WTC11 (cell line): ENCODE data around the gene KNOP1. TPM values are rescaled to one million over a fixed set of nuclear protein-coding genes. Genes with fewer than 3 reads are reported as not detected.

Experiments
- ATAC-seq: fragments of 200-7000 bp; cut with Tn5 transposase; 2 replicates; pipeline ENCODE4 v1.10.0; 2021; ENCODE audit warnings: mild to moderate bottlenecking, moderate library complexity
- CTCF ChIA-PET: fragments of 300-600 bp; sonication (Branson Sonifier 250); formaldehyde crosslinking; loops from one replicate; lab custom pipeline; 2021; ENCODE audit warnings: antibody characterized with exemption; lab: Charles Lee
- POLR2A ChIA-PET: fragments of 350-600 bp; sonication (Branson Sonifier 250); formaldehyde crosslinking; loops from one replicate; lab custom pipeline; 2021; ENCODE audit warnings: antibody characterized with exemption; lab: Charles Lee
- DNase-seq: peaks from one replicate; pipeline ENCODE4 v3.0.0; 2021; ENCODE audit warnings: low spot score
- H3K27ac Mint-ChIP-seq: 2 replicates; pipeline ENCODE4 v1.8.0; 2021; ENCODE audit warnings: mixed read lengths
- H3K27me3 Mint-ChIP-seq: 2 replicates; pipeline ENCODE4 v1.8.0; 2021; ENCODE audit warnings: low read depth, mild to moderate bottlenecking, moderate library complexity, mixed read lengths
- H3K36me3 Mint-ChIP-seq: 2 replicates; pipeline ENCODE4 v1.8.0; 2021; ENCODE audit warnings: mixed read lengths
- H3K4me1 Mint-ChIP-seq: 2 replicates; pipeline ENCODE4 v1.8.0; 2022; ENCODE audit warnings: mixed read lengths
- H3K4me3 Mint-ChIP-seq: 2 replicates; pipeline ENCODE4 v1.8.0; 2021; ENCODE audit warnings: mild to moderate bottlenecking, moderate library complexity, mixed read lengths
- H3K9me3 Mint-ChIP-seq: 2 replicates; pipeline ENCODE4 v1.8.0; 2021; ENCODE audit warnings: mixed read lengths
- AFF4 ChIP-seq: sonication (generic); formaldehyde crosslinking; IDR thresholded peaks from 2 replicates; pipeline ENCODE4 v1.8.1; 2023; ENCODE audit warnings: mild to moderate bottlenecking, missing genetic modification reagents, borderline replicate concordance
- ARID4B ChIP-seq: sonication (generic); formaldehyde crosslinking; IDR thresholded peaks from 2 replicates; pipeline ENCODE4 v1.8.0; 2023; ENCODE audit warnings: missing genetic modification reagents, mild to moderate bottlenecking, borderline replicate concordance
- ESRRA ChIP-seq: sonication (generic); formaldehyde crosslinking; IDR thresholded peaks from 2 replicates; pipeline ENCODE4 v1.8.1; 2022; ENCODE audit warnings: mild to moderate bottlenecking, missing genetic modification reagents, borderline replicate concordance
- ETV6 ChIP-seq: sonication (generic); formaldehyde crosslinking; IDR thresholded peaks from 2 replicates; pipeline ENCODE4 v1.8.1; 2022; ENCODE audit warnings: mild to moderate bottlenecking, missing genetic modification reagents
- GTF2I ChIP-seq: fragments of 250-450 bp; sonication (Bioruptor Pico); conservative IDR thresholded peaks from 2 replicates; pipeline ENCODE4 v1.4.0; 2021; ENCODE audit warnings: mild to moderate bottlenecking
- HMGXB4 ChIP-seq: sonication (generic); formaldehyde crosslinking; IDR thresholded peaks from 2 replicates; pipeline ENCODE4 v1.8.1; 2023; ENCODE audit warnings: mild to moderate bottlenecking, moderate library complexity, missing genetic modification reagents
- MYBL2 ChIP-seq: sonication (generic); formaldehyde crosslinking; IDR thresholded peaks from 2 replicates; pipeline ENCODE4 v1.8.1; 2023; ENCODE audit warnings: mild to moderate bottlenecking, moderate library complexity, missing genetic modification reagents
- NFYB ChIP-seq: sonication (generic); formaldehyde crosslinking; conservative IDR thresholded peaks from 2 replicates; pipeline ENCODE4 v1.8.0; 2022; ENCODE audit warnings: low read depth, missing genetic modification reagents
- NR3C1 ChIP-seq: sonication (generic); formaldehyde crosslinking; conservative IDR thresholded peaks from 2 replicates; pipeline ENCODE4 v1.8.1; 2023; ENCODE audit warnings: low read depth, mild to moderate bottlenecking, missing genetic modification reagents
- SOX15 ChIP-seq: fragments of 250-450 bp; sonication (Bioruptor Pico); IDR thresholded peaks from 2 replicates; pipeline ENCODE4 v1.9.0; 2021; ENCODE audit warnings: mild to moderate bottlenecking
- ZMAT4 ChIP-seq: fragments of 250-450 bp; sonication (Bioruptor Pico); IDR thresholded peaks from 2 replicates; pipeline ENCODE4 v1.9.0; 2021; ENCODE audit warnings: mild to moderate bottlenecking
- ZNF232 ChIP-seq: sonication (generic); formaldehyde crosslinking; IDR thresholded peaks from 2 replicates; pipeline ENCODE4 v1.8.0; 2022; ENCODE audit warnings: mild to moderate bottlenecking, missing genetic modification reagents
- ZNF263 ChIP-seq: sonication (generic); formaldehyde crosslinking; IDR thresholded peaks from 2 replicates; pipeline ENCODE4 v1.8.1; 2022; ENCODE audit warnings: low read depth, mild to moderate bottlenecking, moderate library complexity, missing genetic modification reagents
- ZNF423 ChIP-seq: fragments of 250-450 bp; sonication (Bioruptor Pico); IDR thresholded peaks from 2 replicates; pipeline ENCODE4 v2.1.2; 2022; ENCODE audit warnings: mild to moderate bottlenecking, moderate library complexity
- total RNA-seq: library from RNA; stranded (reverse); gene quantifications from 3 replicates; pipeline ENCODE4 v1.2.3, GENCODE V29; 2021

Gene KNOP1
- total RNA-seq, 1 experiment from 2014 or later = 102 TPM

- no peak for TF ChIP-seq AFF4 (CRISPR knock-in tag)
- no peak for TF ChIP-seq HMGXB4 (CRISPR knock-in tag)
- no peak for TF ChIP-seq SOX15
- no peak for TF ChIP-seq ZMAT4
- TF ChIP-seq MYBL2 (CRISPR knock-in tag) = no peak
- no peak for TF ChIP-seq NFYB (CRISPR knock-in tag)
Observed at GRCh38 chr16:19697756-19698318, 20.2 kb downstream of the KNOP1 start (continued).

- no peaks in the 10 kb centered on the region for H3K4me1 Mint-ChIP-seq
- CTCF ChIA-PET = interaction anchor here (1.2 to 2.1 kb wide), 4 partner anchors 16 to 141 kb away, joined by 5 to 11 read pairs (median 7); partner anchors contain the start of gene VPS35L
Observed at GRCh38 chr16:19696961-19697360, 21.1 kb downstream of the KNOP1 start.

More at GRCh38 chr16:19696961-19697360, 21.1 kb downstream of the KNOP1 start:
- POLR2A ChIA-PET = interaction anchor here (1.1 to 1.3 kb wide), 2 partner anchors 8 to 35 kb away, joined by 3 read pairs; no protein-coding TSS in a partner anchor
- TF ChIP-seq AFF4 (CRISPR knock-in tag) (no peak), NFYB (CRISPR knock-in tag) (no peak), GTF2I (no peak), ETV6 (CRISPR knock-in tag) (no peak), HMGXB4 (CRISPR knock-in tag) (no peak), ZNF263 (CRISPR knock-in tag) (no peak), NR3C1 (no peak), ZNF232 (no peak), ARID4B (CRISPR knock-in tag) (no peak), ESRRA (no peak), ZNF423 (no peak)
- H3K4me3 Mint-ChIP-seq = no peak overlapping the region
- no peaks in the 10 kb centered on the region for H3K27me3 Mint-ChIP-seq
- DNase-seq (no peak), ATAC-seq (no peak)
- peaks cover 66% of the 10 kb centered on the region for H3K36me3 Mint-ChIP-seq
- H3K9me3 Mint-ChIP-seq = peaks cover 3% of the 10 kb centered on the region; the same call in 1 of the 2 replicates
- H3K27ac Mint-ChIP-seq = no peak overlapping the region
